HG03135 (cell line): ENCODE data around the gene RAB7B.
"Not testable (repeated sequence)": the region's sequence is repeated elsewhere in the genome, so short reads cannot be mapped to it uniquely, and the experiment has no call there.

Source experiments
- ATAC-seq: cut with Tn5 transposase; IDR thresholded peaks from one replicate; pipeline ENCODE4 v1.9.1; 2021; ENCODE audit warnings: mild to moderate bottlenecking, moderate library complexity; ENCODE audit not compliant: unreplicated experiment

The RAB7B gene, protein sequence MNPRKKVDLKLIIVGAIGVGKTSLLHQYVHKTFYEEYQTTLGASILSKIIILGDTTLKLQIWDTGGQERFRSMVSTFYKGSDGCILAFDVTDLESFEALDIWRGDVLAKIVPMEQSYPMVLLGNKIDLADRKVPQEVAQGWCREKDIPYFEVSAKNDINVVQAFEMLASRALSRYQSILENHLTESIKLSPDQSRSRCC

DNA sequence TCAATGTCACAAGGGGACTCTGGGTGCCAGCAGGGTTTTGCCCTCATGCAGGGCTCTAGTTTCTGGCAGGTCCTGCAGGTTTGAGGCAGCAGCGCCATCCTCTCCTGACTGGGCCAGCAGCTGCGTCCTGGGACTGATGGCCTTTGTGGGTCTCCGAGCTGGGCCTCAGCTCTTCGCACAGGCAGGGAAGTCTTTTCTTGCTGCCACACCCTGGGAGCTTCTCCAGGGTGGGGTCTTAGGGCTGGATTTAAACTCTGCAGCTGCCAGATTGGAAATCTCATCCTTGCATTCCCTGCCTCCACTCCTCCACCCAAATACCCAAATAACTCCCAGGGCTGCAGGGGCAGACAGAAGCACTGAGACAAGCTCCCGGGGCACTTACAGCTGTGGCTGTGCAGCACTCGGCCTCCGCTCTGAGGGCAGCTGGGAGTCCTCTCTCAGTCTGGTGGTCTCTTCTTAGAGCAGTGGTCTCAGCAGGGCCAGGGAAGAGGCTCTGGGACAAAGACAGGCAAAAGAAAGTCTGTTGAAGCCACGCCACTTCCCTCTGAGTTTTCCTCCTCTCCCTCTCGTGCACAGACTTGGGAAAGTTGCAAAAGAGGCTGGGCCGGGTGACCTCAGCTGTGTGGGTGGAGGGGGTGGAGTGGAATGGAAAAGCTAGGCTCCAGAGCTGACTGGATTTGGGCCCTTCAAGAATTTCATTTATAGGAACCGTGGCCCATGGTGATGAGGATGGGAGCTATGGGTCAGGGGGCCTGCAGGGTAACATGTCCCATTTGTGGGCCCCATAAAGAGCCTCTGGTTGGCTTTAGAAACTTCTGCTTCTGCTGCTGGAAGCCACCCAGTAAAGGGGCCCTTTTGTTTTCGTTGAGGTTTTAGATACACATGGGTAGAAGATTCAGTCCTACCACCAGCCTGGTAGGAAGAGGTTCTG lies at the start of gene RAB7B:
TSS of gene RAB7B (minus strand) at position 525 of the 931 bp plus-strand sequence. CDS start 9,260 bp downstream, outside the sequence.
- ATAC-seq = no peak

DNA sequence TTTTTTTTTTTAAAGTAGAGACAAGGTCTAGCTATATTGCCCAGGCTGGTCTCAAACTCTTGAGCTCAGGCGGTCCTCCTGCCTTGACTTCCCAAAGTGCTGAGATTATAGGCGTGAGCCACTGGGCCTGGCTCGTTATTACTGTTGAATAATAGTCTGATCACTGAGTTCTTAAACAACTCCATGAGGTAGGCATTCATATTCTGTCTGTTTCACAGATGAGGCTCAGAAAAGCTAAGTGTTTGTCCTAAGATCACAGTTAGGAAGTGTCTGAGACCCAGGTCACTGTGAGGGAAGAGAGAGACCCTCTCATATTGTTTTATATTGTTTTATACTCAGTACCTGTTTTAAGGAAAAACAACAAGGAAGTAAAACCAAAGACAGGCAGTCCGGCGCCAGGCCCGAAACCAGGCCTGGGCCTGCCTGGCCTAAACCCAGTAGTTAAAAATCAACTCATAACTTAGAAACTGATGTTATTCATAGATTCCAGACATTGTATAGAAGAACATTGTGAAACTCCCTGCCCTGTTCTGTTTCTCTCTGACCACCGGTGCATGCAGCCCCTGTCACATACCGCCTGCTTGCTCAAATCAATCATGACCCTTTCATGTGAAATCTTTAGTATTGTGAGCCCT lies 49.2 kb upstream of the RAB7B start:
- ATAC-seq = not testable (repeated sequence)

DNA sequence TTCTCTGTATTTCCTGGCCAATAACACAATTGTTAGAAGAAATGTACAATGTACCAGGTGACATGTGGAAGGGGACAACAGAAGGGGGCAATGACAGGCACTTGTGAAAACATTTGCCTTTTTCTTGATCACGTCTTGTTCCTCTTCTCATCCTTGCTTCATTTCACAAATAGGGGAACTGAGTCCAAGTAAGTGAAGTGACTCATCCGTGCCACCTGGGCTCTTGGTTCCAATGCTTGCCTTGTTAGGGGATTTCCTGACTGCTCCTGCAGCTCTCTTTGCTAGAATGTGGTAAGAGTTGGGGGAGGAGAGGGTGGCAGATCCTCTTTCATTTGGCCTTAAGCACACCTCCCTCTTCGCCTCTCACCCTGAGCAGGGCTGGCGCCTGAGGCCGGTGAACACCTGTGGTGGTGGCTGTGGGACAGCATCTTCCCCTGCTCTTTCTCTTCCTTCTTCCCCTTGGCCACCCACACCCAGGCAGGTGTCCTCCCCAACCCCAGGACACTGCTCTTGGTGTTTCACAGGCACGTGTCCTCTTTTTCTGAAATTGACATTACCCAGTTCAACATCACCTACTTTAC lies 47.5 kb upstream of the RAB7B start:
- peak; percentile 85 for ATAC-seq

DNA sequence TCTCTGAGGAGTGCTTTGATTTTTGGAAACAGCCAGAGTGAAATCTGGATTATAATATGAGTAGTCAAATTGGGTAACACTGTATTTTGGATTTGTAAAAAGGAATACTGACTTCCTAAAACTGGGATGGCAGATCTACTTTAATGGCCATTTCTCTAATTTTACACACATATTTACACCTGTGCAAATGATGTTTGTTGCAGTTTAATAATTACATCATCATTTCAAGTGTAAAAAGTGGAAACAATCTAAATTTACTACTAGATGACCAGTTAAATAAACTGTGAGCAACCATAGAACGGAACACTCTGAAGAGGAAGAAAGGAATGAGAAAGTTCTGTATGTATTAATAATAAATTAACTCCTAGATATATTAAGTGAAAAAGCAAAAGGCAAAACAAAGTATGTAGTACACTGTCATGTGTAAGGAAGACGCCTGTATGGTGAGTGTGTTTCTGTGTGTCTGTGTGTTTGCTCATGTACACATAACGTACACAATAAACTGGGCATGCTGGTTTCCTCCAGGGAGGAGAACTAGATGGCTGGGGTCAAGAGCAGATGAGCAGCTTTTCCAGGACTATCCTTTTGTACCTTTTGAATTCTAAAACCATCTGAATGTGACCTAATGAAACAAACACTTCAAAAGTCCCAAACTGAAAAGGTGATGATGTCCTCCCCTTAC lies 46.9 kb upstream of the RAB7B start:
- ATAC-seq = no peak

DNA sequence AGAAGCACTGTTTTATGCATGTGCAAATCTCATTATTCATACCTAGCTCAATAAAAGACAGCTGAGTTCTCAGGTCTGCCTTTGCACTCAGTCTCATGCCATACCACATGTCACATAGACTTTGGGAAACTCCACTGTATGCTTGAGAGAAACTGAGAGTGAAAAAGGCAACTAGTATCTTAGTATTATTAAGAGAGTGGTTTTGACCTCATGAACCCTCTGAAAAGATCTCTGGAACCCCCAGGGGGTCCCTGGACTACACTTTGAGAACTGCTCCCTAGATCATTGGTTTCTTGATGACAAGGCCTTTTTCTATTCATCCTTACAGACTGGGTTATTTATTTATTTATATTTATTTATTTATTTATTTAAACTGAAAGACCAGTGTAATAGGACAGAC lies 46.1 kb upstream of the RAB7B start:
- ATAC-seq = peak; percentile 49

DNA sequence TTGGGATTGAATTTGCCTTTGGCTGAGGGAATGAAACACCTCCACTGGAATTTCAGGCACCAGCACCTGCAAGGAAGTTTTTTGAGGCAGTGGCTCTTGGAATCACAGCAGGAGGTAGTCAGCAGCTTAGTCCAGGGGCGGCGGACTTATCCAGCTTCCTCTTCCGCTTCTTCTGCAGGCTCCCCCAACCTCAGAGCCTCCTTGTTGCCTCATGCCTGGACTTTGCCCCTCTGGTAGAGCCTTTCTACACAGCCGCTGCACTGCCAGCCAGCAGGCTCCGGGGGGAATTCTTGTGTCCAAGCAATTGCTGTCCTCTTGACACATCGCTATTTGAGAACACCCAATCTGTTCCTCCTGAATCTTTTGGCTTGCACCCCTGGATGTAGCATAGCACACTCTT lies 45.4 kb upstream of the RAB7B start:
- no peak for ATAC-seq

DNA sequence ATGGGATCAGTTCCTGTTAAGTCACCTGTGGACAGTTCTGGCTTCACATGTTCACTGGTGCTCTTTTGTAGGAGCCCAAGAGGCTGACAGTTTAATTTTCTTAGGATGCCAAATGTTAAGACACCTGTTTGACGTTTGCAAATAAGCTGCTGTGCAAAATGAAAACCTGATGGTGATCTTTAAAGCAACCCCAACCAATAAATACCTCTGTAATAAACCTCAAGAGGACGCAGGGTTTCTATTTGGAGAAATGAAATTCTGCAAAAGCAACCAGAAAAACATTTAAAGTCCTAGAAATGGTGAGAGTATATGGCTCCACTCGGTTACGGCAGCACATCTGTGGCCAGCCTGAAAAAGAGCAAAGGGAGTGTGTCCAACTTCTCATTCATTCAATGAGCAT lies 44.1 kb upstream of the RAB7B start:
- ATAC-seq = no peak

DNA sequence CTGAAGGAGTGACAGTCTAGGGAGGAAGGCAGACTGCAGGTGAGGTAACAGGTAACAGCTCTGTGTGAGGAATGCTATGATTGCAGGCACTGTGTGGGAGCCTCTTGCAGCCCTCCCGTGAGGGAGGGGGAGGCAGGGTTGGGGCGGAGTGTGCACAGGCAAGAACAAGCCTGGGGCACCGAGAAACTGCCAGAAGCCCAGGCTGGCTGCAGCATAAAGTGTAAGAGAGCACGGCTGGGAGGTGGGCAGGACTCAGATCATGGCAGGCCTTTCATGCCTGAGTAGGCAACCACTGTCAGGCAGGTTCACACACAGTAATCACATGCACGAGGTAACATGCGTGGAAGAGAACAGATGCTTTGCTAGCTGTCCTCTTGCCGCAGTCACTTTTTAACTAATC lies 38.4 kb upstream of the RAB7B start:
- no peak for ATAC-seq

DNA sequence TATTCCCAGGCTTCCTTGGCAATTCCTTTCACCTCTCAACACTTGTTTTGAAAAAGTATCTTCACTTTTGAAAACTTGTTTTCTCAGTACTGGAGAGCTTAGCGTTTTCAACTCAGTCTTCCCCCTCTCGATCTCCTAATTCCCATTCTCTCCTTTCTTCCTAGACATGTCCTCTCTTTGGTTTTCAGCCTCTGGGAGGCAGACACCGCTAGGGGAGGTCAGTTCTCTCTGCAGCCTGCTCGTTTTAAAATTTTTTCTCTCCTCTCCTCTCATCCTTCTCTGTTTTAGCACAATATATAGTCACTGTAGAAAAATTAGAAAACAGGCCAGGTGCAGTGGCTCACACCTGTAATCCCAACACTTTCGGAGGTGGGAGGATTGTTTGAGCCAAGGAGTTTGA lies 37.1 kb upstream of the RAB7B start:
- ATAC-seq = no peak

DNA sequence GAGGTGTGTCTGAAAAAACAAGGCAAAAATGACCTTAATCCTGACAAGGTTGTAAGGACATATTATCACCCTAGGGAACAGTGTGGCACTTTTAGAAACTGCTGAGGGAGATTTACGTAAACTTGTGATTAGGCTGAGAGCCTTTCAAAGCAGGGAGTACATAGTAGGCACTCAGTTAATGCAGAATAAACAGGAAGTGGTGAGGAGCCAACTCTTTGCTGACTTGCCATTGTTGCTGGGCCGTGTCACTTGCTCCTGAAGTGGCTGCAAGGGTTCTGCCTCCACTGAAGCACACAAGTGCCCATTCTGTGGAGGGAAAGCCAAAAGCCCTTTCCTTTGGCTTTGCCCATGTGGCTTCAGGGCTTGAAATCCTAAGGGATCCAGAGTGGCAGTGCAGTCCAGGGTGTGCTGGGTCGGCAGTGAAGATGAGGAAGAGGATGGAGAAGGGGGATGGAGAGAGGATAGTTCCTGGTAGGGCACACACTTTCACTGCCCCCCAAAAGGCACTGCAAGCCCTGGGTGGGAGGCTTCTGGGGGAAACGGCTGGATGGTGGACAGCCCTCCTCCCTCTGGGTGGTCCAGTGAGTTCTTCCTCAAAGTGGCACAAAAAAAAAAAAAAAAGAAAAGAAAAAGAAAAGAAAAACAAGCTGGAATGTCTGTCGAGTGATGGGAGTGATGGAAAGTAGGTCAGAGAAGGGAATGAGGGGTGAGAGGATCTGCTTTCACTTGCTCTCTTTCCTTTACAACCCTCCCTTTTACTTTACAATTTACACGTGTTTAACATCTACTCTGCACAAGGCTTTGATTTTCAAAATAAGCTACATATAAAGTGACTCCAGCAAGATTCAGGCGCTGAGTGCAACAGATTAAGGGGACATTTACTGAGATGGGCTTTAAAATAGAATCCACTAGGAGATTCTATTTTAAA lies 36.1 kb upstream of the RAB7B start:
- no peak for ATAC-seq

DNA sequence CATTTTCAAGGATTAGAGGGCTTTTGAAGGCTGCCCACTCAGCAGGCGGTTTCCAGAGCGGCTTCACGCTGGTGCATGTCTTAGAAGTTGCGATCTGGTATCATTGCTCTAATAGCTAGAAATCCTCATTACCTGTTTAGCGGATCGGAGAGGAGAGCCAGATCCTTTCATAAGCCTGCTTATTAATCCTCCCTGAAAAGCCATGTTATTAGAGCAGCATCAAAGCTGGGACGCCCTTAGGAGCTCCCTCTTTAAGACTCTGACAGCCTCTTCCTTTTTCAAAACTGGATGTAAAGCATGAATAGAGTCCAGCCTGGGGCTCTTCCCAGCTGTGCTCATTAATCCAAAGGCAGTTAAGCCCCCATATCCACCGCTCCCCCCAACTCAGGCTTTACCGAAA lies 34.4 kb upstream of the RAB7B start:
- no peak for ATAC-seq

DNA sequence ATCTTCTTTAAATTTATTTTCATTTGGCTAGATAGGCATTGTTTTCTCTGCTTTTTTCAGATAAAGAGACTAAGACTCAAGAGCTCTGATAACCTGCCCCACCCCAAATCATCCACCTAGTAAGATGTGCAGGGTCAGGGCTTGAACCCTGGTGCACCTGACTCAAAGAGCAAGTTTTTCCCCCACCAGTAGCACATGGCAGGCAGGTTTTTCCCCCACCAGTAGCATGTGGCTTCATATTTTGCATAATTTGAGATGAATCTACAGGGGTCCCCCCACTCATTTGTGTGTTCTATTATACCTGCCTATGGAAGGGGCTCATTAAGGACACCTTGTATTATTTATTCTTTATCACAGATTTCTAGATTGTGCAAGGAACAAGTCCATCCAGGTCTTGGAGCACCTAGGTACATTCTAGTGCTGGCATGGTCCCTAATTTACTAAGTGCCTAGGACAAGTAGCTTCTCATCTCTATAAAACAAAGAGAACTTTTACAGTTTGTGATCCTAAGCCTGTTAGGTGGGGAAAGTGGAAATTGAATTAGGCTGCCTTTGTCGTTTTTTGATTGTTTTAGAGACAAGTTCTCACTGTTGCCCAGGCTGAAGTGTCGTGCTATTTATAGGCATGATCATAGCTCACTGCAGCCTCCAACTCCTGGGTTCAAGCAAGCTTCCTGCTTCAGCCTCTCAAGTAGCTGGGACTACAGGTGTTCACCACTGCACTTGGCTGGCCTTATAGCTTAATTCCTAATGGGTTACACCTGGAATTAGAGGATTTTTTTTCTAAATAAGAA lies 33.7 kb upstream of the RAB7B start:
- ATAC-seq = no peak

DNA sequence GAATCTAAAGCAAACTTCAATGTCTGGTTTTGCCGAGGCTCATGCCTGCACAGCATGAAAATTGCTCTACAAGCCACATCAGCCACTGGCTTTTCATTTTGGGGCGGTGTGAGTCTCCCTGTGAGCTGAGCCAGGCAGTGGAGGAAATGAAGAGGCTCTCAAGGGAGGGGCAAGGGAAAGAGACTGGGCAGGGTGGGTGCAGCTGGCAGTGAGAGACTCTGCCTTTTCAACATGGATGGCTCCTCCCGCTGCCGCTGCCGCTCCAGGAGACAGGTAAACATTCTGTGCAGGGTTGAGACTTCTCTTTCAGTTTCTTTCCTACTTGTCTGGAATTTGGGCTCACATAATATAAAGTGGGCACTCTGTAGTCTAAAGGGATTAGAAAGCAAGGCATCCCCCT lies 31.8 kb upstream of the RAB7B start:
- no peak for ATAC-seq

DNA sequence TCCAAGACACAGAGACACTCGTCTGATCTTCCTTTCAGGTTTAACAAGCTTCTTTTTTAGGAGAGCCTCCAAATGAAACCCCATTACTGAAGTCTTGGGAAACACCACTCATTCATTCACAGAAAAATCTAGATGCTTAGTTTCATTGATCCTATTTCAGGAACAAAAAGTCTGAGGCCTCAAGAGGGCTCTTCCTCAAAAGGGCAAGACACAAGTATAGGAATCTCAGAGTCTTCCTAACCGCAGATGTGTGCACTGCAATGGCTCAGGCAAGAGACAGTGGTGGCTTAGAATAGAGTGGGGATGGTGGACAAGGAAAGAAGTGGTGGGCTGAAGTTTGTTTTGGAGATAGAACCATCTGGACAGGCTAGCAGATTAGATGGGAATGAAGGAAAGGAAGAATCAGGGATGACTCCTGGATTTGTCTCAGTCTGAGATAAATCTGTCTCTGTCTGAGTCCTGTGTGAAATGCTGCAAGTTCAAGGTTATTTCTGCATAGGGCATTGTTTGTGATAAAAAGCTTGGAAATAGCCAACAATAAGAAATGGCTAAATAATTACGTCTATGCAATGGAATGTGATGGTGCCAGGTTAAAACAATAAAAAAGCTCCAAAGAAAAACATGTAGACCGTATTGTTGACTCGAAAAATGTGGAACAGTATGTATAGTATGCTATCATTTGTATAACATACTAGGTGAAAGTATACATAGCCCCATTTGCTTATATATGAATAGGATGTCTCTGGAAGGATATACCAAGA lies 29.4 kb upstream of the RAB7B start:
- no peak for ATAC-seq

DNA sequence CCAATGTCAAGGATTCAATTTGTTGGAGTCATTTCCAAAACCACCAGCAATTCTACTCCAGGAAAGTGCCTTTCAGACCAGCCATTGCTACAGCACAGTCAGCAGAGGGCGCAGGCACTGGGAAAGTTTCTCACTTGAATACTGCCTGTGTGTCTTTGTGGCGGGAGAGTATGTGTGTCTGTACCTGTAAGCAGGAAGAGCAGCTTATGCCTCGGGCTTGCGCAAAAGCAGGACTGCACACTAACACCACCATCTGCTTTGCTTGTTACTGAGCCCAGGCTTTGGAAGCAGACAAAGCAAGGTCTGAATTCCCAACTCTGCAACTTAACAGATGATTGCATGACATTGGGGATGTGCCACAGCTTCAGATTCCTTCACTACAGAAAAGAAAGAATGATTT lies 27.5 kb upstream of the RAB7B start:
- ATAC-seq = no peak

DNA sequence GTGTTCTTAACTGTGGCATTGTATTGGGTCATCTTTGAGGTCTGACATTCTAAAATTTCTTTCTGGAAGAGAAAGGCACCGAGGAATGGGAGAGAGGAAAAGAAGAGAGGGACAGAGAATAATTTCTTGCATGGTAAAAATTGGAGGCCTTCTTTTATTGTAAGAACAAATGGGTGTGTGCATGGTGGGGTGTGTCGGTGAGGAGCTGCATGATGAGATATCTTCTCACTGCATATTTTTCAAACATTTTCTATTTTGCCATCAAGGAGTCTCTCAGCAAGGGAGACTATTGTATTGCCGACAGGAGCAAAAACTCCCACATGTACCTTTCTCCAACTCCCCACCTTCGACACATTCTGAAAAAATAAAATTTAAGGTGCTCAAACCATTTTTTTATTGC lies 27.0 kb upstream of the RAB7B start:
- no peak for ATAC-seq

DNA sequence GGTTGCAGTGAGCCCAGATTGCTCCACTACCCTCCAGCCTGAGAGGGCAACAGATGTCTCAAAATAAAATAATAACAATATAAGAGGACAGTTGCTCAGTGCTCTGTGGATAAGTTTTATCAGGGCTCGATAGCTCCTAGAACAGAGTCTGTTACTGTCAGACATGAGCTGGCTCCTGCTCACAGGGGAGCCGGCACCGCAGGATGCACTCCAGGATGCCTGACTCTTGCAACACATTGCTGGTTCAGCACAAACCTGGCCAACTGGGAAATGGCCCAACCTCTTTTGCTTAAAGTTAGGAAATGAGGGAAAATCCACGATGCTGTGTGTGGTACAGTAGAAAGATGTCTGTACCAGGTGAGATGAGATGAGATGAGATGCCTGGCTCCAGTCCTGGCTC lies 26.3 kb upstream of the RAB7B start:
- no peak for ATAC-seq

DNA sequence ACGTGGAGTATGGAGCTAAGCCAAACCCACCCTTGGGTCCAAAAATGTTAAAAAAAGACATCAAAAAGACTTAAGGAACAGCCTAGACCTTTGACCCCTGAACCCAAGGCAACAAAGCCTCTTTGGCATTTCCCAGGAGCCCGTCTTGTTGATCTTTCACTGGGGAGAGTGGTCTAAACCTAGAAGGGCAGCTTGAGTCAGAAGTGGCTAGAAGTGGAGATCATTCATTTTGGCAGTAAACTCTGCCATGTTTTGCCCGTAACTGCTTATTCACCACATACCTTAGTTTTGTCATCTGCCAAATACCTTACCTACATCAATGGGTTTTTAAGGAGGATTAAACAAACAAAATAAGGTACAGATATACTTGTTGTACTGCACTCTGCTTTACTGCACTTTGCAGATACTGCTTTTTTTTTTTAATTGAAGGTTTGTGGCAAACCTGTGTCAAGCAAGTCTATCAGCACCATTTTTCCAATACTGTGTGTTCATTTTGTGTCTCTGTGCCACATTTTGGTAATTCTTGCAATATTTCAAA lies 22.2 kb upstream of the RAB7B start:
- ATAC-seq = no peak
